ENCODE data around the gene PRKCE. TPM values are rescaled to one million over a fixed set of nuclear protein-coding genes. Genes with fewer than 3 reads are reported as not detected.

PRKCE gene
- total RNA-seq, 2 donors from 2014 or later: 7.2 to 25.4 TPM

DNA sequence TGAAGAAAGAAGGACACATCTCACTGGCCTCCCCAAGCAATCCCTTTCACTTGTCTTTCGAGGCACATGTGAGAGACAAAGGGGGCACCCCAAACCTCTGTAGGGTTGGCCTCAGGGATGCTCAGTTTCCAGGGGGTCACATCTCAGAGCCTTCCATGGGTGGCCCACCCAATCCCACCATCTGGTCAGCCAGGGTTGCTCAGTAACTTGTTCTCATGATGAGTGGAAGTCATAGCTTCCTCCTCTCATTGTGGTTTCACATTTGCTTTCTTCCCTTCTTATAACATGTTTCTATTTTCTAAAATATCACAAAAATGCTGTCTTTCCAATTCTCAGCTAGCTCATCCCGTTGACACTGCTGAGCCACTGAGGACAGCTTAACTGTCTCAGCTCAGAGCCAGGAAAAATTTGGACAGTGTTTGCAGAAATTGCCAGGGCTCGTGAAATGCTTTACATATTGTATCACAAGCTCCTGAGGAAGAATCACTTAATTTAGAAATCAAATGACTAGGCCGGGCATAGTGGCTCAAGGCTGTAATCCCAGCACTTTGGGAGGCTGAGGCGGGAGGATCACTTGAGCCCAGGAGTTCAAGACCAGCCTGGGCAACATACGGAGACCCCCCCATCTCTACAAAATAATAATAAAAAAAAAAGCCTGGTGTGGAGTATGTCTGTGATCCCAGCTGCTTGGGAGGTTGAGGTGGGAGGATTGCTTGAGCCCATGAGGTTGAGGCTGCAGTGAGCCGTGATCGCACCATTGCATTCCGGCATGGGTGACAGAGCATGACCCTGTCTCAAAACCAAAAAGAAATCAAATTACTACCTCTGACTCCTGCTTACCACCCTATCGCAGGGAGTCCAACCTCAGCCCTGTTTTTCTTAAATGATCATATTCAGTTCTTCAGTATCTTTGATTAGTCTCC lies 129.3 kb downstream of the PRKCE start:
- H3K4me3 ChIP-seq: no peak overlapping the region
- TF ChIP-seq POLR2AphosphoS5 (IDR thresholded peaks at IDR 0.05): no peak
- TF ChIP-seq, protein P1, sequence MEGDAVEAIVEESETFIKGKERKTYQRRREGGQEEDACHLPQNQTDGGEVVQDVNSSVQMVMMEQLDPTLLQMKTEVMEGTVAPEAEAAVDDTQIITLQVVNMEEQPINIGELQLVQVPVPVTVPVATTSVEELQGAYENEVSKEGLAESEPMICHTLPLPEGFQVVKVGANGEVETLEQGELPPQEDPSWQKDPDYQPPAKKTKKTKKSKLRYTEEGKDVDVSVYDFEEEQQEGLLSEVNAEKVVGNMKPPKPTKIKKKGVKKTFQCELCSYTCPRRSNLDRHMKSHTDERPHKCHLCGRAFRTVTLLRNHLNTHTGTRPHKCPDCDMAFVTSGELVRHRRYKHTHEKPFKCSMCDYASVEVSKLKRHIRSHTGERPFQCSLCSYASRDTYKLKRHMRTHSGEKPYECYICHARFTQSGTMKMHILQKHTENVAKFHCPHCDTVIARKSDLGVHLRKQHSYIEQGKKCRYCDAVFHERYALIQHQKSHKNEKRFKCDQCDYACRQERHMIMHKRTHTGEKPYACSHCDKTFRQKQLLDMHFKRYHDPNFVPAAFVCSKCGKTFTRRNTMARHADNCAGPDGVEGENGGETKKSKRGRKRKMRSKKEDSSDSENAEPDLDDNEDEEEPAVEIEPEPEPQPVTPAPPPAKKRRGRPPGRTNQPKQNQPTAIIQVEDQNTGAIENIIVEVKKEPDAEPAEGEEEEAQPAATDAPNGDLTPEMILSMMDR (IDR thresholded peaks at IDR 0.05): no peak
- no peak for TF ChIP-seq POLR2A (IDR thresholded peaks at IDR 0.05)
- intact Hi-C loops (cut with DNase I): no loop called here

DNA sequence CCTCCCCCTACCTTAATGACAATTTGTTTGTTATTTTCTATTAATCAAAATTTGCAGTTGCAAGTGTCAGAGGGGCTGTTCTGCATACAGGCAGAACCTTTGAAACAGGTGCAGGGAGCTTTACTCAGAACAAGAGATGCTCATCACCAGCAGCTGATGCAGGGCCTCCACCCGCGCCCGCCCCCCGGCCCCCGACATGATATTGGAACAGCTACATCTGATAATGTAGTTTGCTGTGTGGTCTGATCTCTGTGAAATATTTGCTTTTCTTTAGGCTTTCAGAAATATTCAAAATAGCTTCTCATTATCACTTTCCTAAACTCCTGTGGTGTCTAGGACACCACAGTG lies 130.0 kb downstream of the PRKCE start:
- no peaks in the 10 kb centered on the region for H3K4me1 ChIP-seq (replicated peaks)
- no peaks in the 10 kb centered on the region for H3K36me3 ChIP-seq
- TF ChIP-seq POLR2A (IDR thresholded peaks at IDR 0.05): no peak
- TF ChIP-seq, protein P1 (IDR thresholded peaks at IDR 0.05): no peak
- TF ChIP-seq POLR2AphosphoS5 (IDR thresholded peaks at IDR 0.05): no peak
- H3K9me3 ChIP-seq: no peaks in the 10 kb centered on the region
- intact Hi-C loops (cut with DNase I): no loop called here
- H3K27ac ChIP-seq: no peak overlapping the region
- 85% methylated on average over 5 of the region's 5 CpGs for WGBS
- DNase-seq (ENCODE audit: low spot score): no peak
- no peaks in the 10 kb centered on the region for H3K27me3 ChIP-seq (replicated peaks; ENCODE audit: insufficient read depth)
- H3K4me3 ChIP-seq: no peak overlapping the region

More for the DNA sequence above, 129.3 kb downstream of the PRKCE start:
- Histone ChIP-seq H3K9me3 (no peaks in the 10 kb centered on the region), H3K36me3 (no peaks in the 10 kb centered on the region), H3K27me3 (replicated peaks; ENCODE audit: insufficient read depth) (no peaks in the 10 kb centered on the region), H3K4me1 (replicated peaks) (no peaks in the 10 kb centered on the region), H3K27ac (no peak overlapping the region)
- DNase-seq (ENCODE audit: low spot score): no peak
- 87% methylated on average over 10 of the region's 10 CpGs for WGBS

DNA sequence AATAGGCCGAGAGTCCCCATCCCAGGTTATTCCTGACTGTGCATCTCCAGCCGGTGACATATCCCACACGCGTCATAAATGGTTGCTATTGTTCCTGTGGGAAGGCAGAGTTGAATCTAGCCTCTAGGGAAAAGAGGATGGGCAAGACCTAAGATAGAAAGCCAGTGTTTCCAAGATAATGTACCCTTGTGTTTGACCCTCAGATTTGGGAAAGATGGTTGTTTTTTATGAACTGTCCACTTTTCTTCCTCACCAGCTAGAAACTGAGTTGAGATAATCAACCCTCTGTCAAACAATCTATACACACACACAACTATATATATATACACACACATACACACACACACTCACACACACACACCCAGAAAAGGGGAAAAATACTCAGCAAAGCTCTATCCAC lies 131.0 kb downstream of the PRKCE start:
- no peaks in the 10 kb centered on the region for H3K27me3 ChIP-seq (replicated peaks; ENCODE audit: insufficient read depth)
- 96% methylated on average over 4 of the region's 4 CpGs for WGBS
- intact Hi-C loops (cut with DNase I): no loop called here
- H3K9me3 ChIP-seq: no peaks in the 10 kb centered on the region
- no peaks in the 10 kb centered on the region for H3K36me3 ChIP-seq
- no peak overlapping the region for H3K27ac ChIP-seq
- no peak for DNase-seq (ENCODE audit: low spot score)
- H3K4me1 ChIP-seq (replicated peaks): no peaks in the 10 kb centered on the region
- TF ChIP-seq POLR2A (IDR thresholded peaks at IDR 0.05): no peak
- TF ChIP-seq POLR2AphosphoS5 (IDR thresholded peaks at IDR 0.05): no peak
- TF ChIP-seq, protein P1 (IDR thresholded peaks at IDR 0.05): no peak
- no peak overlapping the region for H3K4me3 ChIP-seq

DNA sequence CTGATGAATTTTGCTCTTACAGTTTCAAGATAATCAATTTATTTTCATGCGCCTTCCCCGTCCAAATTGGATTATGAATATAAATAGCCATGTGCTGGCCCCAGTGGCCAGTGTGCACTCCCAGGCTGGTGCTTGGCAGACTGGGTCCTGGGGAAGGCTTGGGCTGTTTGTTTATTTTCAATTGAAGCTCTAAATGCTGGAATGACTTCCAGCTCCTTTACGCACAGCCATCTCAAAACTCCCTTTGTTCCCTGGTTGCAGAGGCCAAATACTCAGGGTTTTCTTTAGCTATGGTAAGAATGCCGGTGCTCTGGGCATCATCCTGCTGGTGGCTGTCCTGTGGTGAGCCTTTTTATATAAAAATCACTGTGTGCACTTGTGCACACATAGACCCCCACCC lies 131.5 kb downstream of the PRKCE start:
- no peaks in the 10 kb centered on the region for H3K27me3 ChIP-seq (replicated peaks; ENCODE audit: insufficient read depth)
- intact Hi-C loops (cut with DNase I): no loop called here
- TF ChIP-seq POLR2AphosphoS5 (IDR thresholded peaks at IDR 0.05) (no peak), POLR2A (IDR thresholded peaks at IDR 0.05) (no peak)
- TF ChIP-seq, protein P1 (IDR thresholded peaks at IDR 0.05): no peak
- WGBS: 66% methylated on average over 4 of the region's 4 CpGs
- H3K4me1 ChIP-seq (replicated peaks): no peaks in the 10 kb centered on the region
- H3K36me3 ChIP-seq: no peaks in the 10 kb centered on the region
- H3K9me3 ChIP-seq: no peaks in the 10 kb centered on the region
- DNase-seq (ENCODE audit: low spot score): no peak
- no peak overlapping the region for H3K27ac ChIP-seq
- no peak overlapping the region for H3K4me3 ChIP-seq
